Measurements from ENCODE around the gene TRIM66.

TRIM66 gene

GRCh38 chr11:8586184-8586583 is 96.3 kb downstream of the TRIM66 start:
- H3K36me3 ChIP-seq (ENCODE audit: control insufficient read depth, insufficient read depth, low read length) = no peaks in the 10 kb centered on the region; the same call in 1 of the 2 replicates
- H3K27ac ChIP-seq (ENCODE audit: low read depth, low read length) = no peak overlapping the region
- no peak overlapping the region for H3K4me3 ChIP-seq (ENCODE audit: low read depth, low read length)
- H3K9ac ChIP-seq (ENCODE audit: low read length) = no peak overlapping the region
- H3K4me1 ChIP-seq (ENCODE audit: control insufficient read depth, insufficient read depth, low read length) = 0 out of 2 replicates have a peak, but pooled peaks cover 4% of the 10 kb centered on the region
- H3K27me3 ChIP-seq (ENCODE audit: control insufficient read depth, insufficient read depth, low read length) = no peaks in the 10 kb centered on the region
- H3K9me3 ChIP-seq (ENCODE audit: control insufficient read depth, insufficient read depth, low read depth, low read length) = peaks cover 6% of the 10 kb centered on the region

GRCh38 chr11:8584511-8584910 is 98.0 kb downstream of the TRIM66 start:
- H3K4me1 ChIP-seq (ENCODE audit: control insufficient read depth, insufficient read depth, low read length) = 0 out of 2 replicates have a peak, but pooled peaks cover 4% of the 10 kb centered on the region
- no peak overlapping the region for H3K4me3 ChIP-seq (ENCODE audit: low read depth, low read length)
- peaks cover 12% of the 10 kb centered on the region for H3K9me3 ChIP-seq (ENCODE audit: control insufficient read depth, insufficient read depth, low read depth, low read length)
- H3K27ac ChIP-seq (ENCODE audit: low read depth, low read length) = no peak overlapping the region
- no peaks in the 10 kb centered on the region; the same call in 1 of the 2 replicates for H3K36me3 ChIP-seq (ENCODE audit: control insufficient read depth, insufficient read depth, low read length)
- no peak overlapping the region for H3K9ac ChIP-seq (ENCODE audit: low read length)
- H3K27me3 ChIP-seq (ENCODE audit: control insufficient read depth, insufficient read depth, low read length) = no peaks in the 10 kb centered on the region

GRCh38 chr11:8584082-8584481 is 98.4 kb downstream of the TRIM66 start:
- no peaks in the 10 kb centered on the region; the same call in 1 of the 2 replicates for H3K36me3 ChIP-seq (ENCODE audit: control insufficient read depth, insufficient read depth, low read length)
- H3K27ac ChIP-seq (ENCODE audit: low read depth, low read length) = no peak overlapping the region
- peaks cover 12% of the 10 kb centered on the region for H3K9me3 ChIP-seq (ENCODE audit: control insufficient read depth, insufficient read depth, low read depth, low read length)
- H3K4me1 ChIP-seq (ENCODE audit: control insufficient read depth, insufficient read depth, low read length) = 0 out of 2 replicates have a peak, but pooled peaks cover 4% of the 10 kb centered on the region
- no peak overlapping the region for H3K4me3 ChIP-seq (ENCODE audit: low read depth, low read length)
- H3K9ac ChIP-seq (ENCODE audit: low read length) = no peak overlapping the region
- no peaks in the 10 kb centered on the region for H3K27me3 ChIP-seq (ENCODE audit: control insufficient read depth, insufficient read depth, low read length)

GRCh38 chr11:8581300-8581699 is 101.2 kb downstream of the TRIM66 start:
- Histone ChIP-seq H3K27ac (ENCODE audit: low read depth, low read length) (no peak overlapping the region), H3K9ac (ENCODE audit: low read length) (no peak overlapping the region), H3K4me3 (ENCODE audit: low read depth, low read length) (no peak overlapping the region), H3K9me3 (ENCODE audit: control insufficient read depth, insufficient read depth, low read depth, low read length) (peaks cover 13% of the 10 kb centered on the region; the same call in 1 of the 2 replicates), H3K4me1 (ENCODE audit: control insufficient read depth, insufficient read depth, low read length) (0 out of 2 replicates have a peak, but pooled peaks cover 4% of the 10 kb centered on the region), H3K36me3 (ENCODE audit: control insufficient read depth, insufficient read depth, low read length) (no peaks in the 10 kb centered on the region), H3K27me3 (ENCODE audit: control insufficient read depth, insufficient read depth, low read length) (no peaks in the 10 kb centered on the region)

GRCh38 chr11:8577791-8578581 is 104.5 kb downstream of the TRIM66 start:
- H3K4me1 ChIP-seq (ENCODE audit: control insufficient read depth, insufficient read depth, low read length) = no peaks in the 10 kb centered on the region
- H3K27ac ChIP-seq (ENCODE audit: low read depth, low read length) = no peak overlapping the region

GRCh38 chr11:8574798-8575197 is 107.7 kb downstream of the TRIM66 start:
- H3K4me1 ChIP-seq (ENCODE audit: control insufficient read depth, insufficient read depth, low read length) = no peaks in the 10 kb centered on the region
- H3K9me3 ChIP-seq (ENCODE audit: control insufficient read depth, insufficient read depth, low read depth, low read length) = peaks cover 10% of the 10 kb centered on the region; the same call in 1 of the 2 replicates
- H3K36me3 ChIP-seq (ENCODE audit: control insufficient read depth, insufficient read depth, low read length) = no peaks in the 10 kb centered on the region
- no peaks in the 10 kb centered on the region for H3K27me3 ChIP-seq (ENCODE audit: control insufficient read depth, insufficient read depth, low read length)
- no peak overlapping the region for H3K27ac ChIP-seq (ENCODE audit: low read depth, low read length)
- H3K4me3 ChIP-seq (ENCODE audit: low read depth, low read length) = no peak overlapping the region
- no peak overlapping the region for H3K9ac ChIP-seq (ENCODE audit: low read length)

More at GRCh38 chr11:8577791-8578581, 104.5 kb downstream of the TRIM66 start:
- Histone ChIP-seq H3K9ac (ENCODE audit: low read length) (no peak overlapping the region), H3K27me3 (ENCODE audit: control insufficient read depth, insufficient read depth, low read length) (no peaks in the 10 kb centered on the region), H3K4me3 (ENCODE audit: low read depth, low read length) (no peak overlapping the region), H3K36me3 (ENCODE audit: control insufficient read depth, insufficient read depth, low read length) (no peaks in the 10 kb centered on the region), H3K9me3 (ENCODE audit: control insufficient read depth, insufficient read depth, low read depth, low read length) (peaks cover 13% of the 10 kb centered on the region; the same call in 1 of the 2 replicates)

GRCh38 chr11:8573777-8574176 is 108.7 kb downstream of the TRIM66 start:
- Histone ChIP-seq H3K4me1 (ENCODE audit: control insufficient read depth, insufficient read depth, low read length) (no peaks in the 10 kb centered on the region), H3K9me3 (ENCODE audit: control insufficient read depth, insufficient read depth, low read depth, low read length) (peaks cover 7% of the 10 kb centered on the region; the same call in 1 of the 2 replicates), H3K27me3 (ENCODE audit: control insufficient read depth, insufficient read depth, low read length) (no peaks in the 10 kb centered on the region), H3K36me3 (ENCODE audit: control insufficient read depth, insufficient read depth, low read length) (no peaks in the 10 kb centered on the region), H3K27ac (ENCODE audit: low read depth, low read length) (no peak overlapping the region), H3K9ac (ENCODE audit: low read length) (no peak overlapping the region), H3K4me3 (ENCODE audit: low read depth, low read length) (no peak overlapping the region)

GRCh38 chr11:8567602-8568198 is 114.8 kb downstream of the TRIM66 start:
- Histone ChIP-seq H3K27me3 (ENCODE audit: control insufficient read depth, insufficient read depth, low read length) (no peaks in the 10 kb centered on the region), H3K4me3 (ENCODE audit: low read depth, low read length) (no peak overlapping the region), H3K9me3 (ENCODE audit: control insufficient read depth, insufficient read depth, low read depth, low read length) (no peaks in the 10 kb centered on the region), H3K36me3 (ENCODE audit: control insufficient read depth, insufficient read depth, low read length) (no peaks in the 10 kb centered on the region), H3K9ac (ENCODE audit: low read length) (no peak overlapping the region), H3K4me1 (ENCODE audit: control insufficient read depth, insufficient read depth, low read length) (no peaks in the 10 kb centered on the region), H3K27ac (ENCODE audit: low read depth, low read length) (no peak overlapping the region)

GRCh38 chr11:8566613-8567210 is 115.8 kb downstream of the TRIM66 start:
- Histone ChIP-seq H3K27me3 (ENCODE audit: control insufficient read depth, insufficient read depth, low read length) (no peaks in the 10 kb centered on the region), H3K4me3 (ENCODE audit: low read depth, low read length) (no peak overlapping the region), H3K4me1 (ENCODE audit: control insufficient read depth, insufficient read depth, low read length) (no peaks in the 10 kb centered on the region), H3K9me3 (ENCODE audit: control insufficient read depth, insufficient read depth, low read depth, low read length) (peaks cover 3% of the 10 kb centered on the region), H3K9ac (ENCODE audit: low read length) (no peak overlapping the region), H3K27ac (ENCODE audit: low read depth, low read length) (no peak overlapping the region), H3K36me3 (ENCODE audit: control insufficient read depth, insufficient read depth, low read length) (no peaks in the 10 kb centered on the region)

GRCh38 chr11:8564526-8564925 is 117.9 kb downstream of the TRIM66 start:
- Histone ChIP-seq H3K4me3 (ENCODE audit: low read depth, low read length) (no peak overlapping the region), H3K27me3 (ENCODE audit: control insufficient read depth, insufficient read depth, low read length) (no peaks in the 10 kb centered on the region), H3K9me3 (ENCODE audit: control insufficient read depth, insufficient read depth, low read depth, low read length) (peaks cover 8% of the 10 kb centered on the region)

More at GRCh38 chr11:8564526-8564925, 117.9 kb downstream of the TRIM66 start:
- no peak overlapping the region for H3K9ac ChIP-seq (ENCODE audit: low read length)
- H3K36me3 ChIP-seq (ENCODE audit: control insufficient read depth, insufficient read depth, low read length) = no peaks in the 10 kb centered on the region
- H3K27ac ChIP-seq (ENCODE audit: low read depth, low read length) = no peak overlapping the region
- no peaks in the 10 kb centered on the region for H3K4me1 ChIP-seq (ENCODE audit: control insufficient read depth, insufficient read depth, low read length)

Measured in HUES6 (cell line).